Panc1 (cell line): ENCODE data around the gene CSTPP1. TPM values are rescaled to one million over a fixed set of nuclear protein-coding genes. Genes with fewer than 3 reads are reported as not detected.

ENCODE experiments used
- ATAC-seq: fragments of 200-7000 bp; cut with Tn5 transposase; 2 replicates; pipeline ENCODE4 v1.9.1; 2020; ENCODE audit warnings: mild to moderate bottlenecking, moderate library complexity
- BruUV-seq: library from RNA; stranded (reverse); fragments of 400-500 nt; replicated peaks from 2 replicates; lab custom pipeline; 2021; lab: Mats Ljungman, UMichigan
- CTCF ChIA-PET: fragments of 300-600 bp; sonication (Branson Sonifier 250); formaldehyde crosslinking; loops from one replicate; lab custom pipeline; 2022; ENCODE audit warnings: antibody characterized with exemption; lab: Charles Lee
- POLR2A ChIA-PET: fragments of 300-600 bp; sonication (Branson Sonifier 250); formaldehyde crosslinking; loops from one replicate; lab custom pipeline; 2022; ENCODE audit warnings: antibody characterized with exemption; lab: Charles Lee
- DNase-seq: peaks from one replicate; pipeline ENCODE4 v3.0.0-alpha.2; 2010; ENCODE audit warnings: low read depth, low spot score
- H3K27ac ChIP-seq: 2 replicates; pipeline ENCODE4 v1.5.1; 2011; ENCODE audit warnings: mild to moderate bottlenecking, low read length, inconsistent platforms
- H3K27me3 ChIP-seq: fragments of 200-500 bp; sonication (Bioruptor generic); 2 replicates; pipeline ENCODE4 v1.6.0; 2014; ENCODE audit warnings: low read length, inconsistent platforms; ENCODE audit not compliant: control insufficient read depth, insufficient read depth
- H3K36me3 ChIP-seq: fragments of 200-500 bp; sonication (Bioruptor generic); 2 replicates; pipeline ENCODE4 v1.5.1; 2014; ENCODE audit warnings: inconsistent platforms, mild to moderate bottlenecking, low read length, moderate library complexity; ENCODE audit not compliant: control insufficient read depth, insufficient read depth
- H3K4me1 ChIP-seq: 2 replicates; pipeline ENCODE4 v1.5.1; 2011; ENCODE audit warnings: inconsistent platforms, mild to moderate bottlenecking, low read length, moderate library complexity; ENCODE audit not compliant: control insufficient read depth, insufficient read depth
- H3K4me3 ChIP-seq, 2 experiments: 2 replicates each; pipeline ENCODE4 v1.5.1; 2011 to 2012; ENCODE audit warnings: low read depth in 2 of 2, low read length in 2 of 2, mild to moderate bottlenecking in 2 of 2, inconsistent platforms in 1 of 2, moderate library complexity in 1 of 2
- H3K9me3 ChIP-seq: fragments of 200-500 bp; sonication (Bioruptor generic); 2 replicates; pipeline ENCODE4 v1.5.1; 2014; ENCODE audit warnings: low read depth, mild to moderate bottlenecking, inconsistent platforms, low read length, moderate library complexity; ENCODE audit not compliant: control insufficient read depth, insufficient read depth
- CTCF ChIP-seq: fragments of 450-650 bp; IDR thresholded peaks from 2 replicates; pipeline ENCODE4 v1.5.1; 2017; ENCODE audit warnings: mild to moderate bottlenecking
- POLR2AphosphoS5 ChIP-seq: IDR thresholded peaks from 2 replicates; pipeline ENCODE4 v1.6.1; 2012; ENCODE audit warnings: mild to moderate bottlenecking, low read depth, low read length, moderate library complexity
- SIN3A ChIP-seq: IDR thresholded peaks from 2 replicates; pipeline ENCODE4 v1.6.1; 2012; ENCODE audit warnings: low read depth, mild to moderate bottlenecking, low read length, moderate library complexity, borderline replicate concordance; ENCODE audit not compliant: insufficient read depth
- TCF7L2 ChIP-seq: IDR thresholded peaks from 2 replicates; pipeline ENCODE4 v1.6.1; 2011; ENCODE audit warnings: mild to moderate bottlenecking, low read depth, low read length, inconsistent platforms
- in situ Hi-C: cut with HindIII; loops from 2 replicates; pipeline ENCODE4 v1.10.0; 2016; ENCODE audit warnings: low sequenced_read_pairs, low pct_unique_long_range_greater_than_20kb
- intact Hi-C: fragments of 100-400 bp; cut with micrococcal nuclease; formaldehyde crosslinking; loops from one replicate; pipeline ENCODE4 v1.10.0; 2022; ENCODE audit not compliant: unreplicated experiment
- total RNA-seq: library from RNA; stranded (reverse); gene quantifications from one replicate; pipeline ENCODE4 v1.2.1, GENCODE V29; 2021; ENCODE audit not compliant: unreplicated experiment
- TF ChIP-seq, protein P1 (sequence below), 2 experiments: IDR thresholded peaks; 2 replicates each; pipeline ENCODE4 v1.6.1; 2011 to 2012; ENCODE audit warnings: low read depth in 2 of 2, control low read depth in 1 of 2, low read length in 1 of 2, mild to moderate bottlenecking in 1 of 2, moderate library complexity in 1 of 2; ENCODE audit not compliant: insufficient read depth in 1 of 2

Gene CSTPP1
- total RNA-seq, 1 experiment from 2014 or later: 29.0 TPM

DNA sequence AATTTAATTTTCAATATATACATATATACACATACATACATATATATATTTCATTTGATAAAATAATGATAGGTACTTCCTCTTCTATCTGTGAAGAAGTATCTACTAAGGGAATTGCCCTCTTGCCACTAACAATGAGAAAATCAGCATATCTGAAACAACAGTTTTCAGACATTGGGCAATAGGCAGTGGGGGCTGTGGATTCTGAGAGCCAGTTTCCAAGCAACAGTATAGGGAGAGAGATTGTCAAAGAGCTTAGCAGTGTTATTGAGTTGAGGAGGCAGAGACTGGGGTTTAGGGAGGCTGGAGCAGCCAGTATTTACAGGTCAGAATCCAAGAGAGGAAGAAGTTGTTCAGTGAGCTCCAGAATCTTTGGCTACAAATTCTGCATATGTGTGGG is 120.8 kb downstream of the CSTPP1 start:
- in situ Hi-C loops: no loop called here
- no TSS peak for BruUV-seq
- CTCF ChIA-PET: no interaction called here

GRCh38 chr11:47060807-47061206 is 124.2 kb downstream of the CSTPP1 start:
- no peak overlapping the region for H3K27ac ChIP-seq
- ATAC-seq (no peak), DNase-seq (no peak)
- ChIA-PET POLR2A (no interaction called here), CTCF (no interaction called here)
- no peaks in the 10 kb centered on the region for H3K9me3 ChIP-seq
- H3K27me3 ChIP-seq: no peaks in the 10 kb centered on the region
- no peak for TF ChIP-seq TCF7L2
- no peak for TF ChIP-seq POLR2AphosphoS5
- TF ChIP-seq, protein P1, sequence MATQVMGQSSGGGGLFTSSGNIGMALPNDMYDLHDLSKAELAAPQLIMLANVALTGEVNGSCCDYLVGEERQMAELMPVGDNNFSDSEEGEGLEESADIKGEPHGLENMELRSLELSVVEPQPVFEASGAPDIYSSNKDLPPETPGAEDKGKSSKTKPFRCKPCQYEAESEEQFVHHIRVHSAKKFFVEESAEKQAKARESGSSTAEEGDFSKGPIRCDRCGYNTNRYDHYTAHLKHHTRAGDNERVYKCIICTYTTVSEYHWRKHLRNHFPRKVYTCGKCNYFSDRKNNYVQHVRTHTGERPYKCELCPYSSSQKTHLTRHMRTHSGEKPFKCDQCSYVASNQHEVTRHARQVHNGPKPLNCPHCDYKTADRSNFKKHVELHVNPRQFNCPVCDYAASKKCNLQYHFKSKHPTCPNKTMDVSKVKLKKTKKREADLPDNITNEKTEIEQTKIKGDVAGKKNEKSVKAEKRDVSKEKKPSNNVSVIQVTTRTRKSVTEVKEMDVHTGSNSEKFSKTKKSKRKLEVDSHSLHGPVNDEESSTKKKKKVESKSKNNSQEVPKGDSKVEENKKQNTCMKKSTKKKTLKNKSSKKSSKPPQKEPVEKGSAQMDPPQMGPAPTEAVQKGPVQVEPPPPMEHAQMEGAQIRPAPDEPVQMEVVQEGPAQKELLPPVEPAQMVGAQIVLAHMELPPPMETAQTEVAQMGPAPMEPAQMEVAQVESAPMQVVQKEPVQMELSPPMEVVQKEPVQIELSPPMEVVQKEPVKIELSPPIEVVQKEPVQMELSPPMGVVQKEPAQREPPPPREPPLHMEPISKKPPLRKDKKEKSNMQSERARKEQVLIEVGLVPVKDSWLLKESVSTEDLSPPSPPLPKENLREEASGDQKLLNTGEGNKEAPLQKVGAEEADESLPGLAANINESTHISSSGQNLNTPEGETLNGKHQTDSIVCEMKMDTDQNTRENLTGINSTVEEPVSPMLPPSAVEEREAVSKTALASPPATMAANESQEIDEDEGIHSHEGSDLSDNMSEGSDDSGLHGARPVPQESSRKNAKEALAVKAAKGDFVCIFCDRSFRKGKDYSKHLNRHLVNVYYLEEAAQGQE (IDR thresholded peaks at IDR 0.05; ENCODE audit: insufficient read depth in 1 of 2, low read depth in 2 of 2, low read length in 1 of 2): no peak
- no peak for TF ChIP-seq SIN3A
- no peak for TF ChIP-seq CTCF
- H3K36me3 ChIP-seq: no peaks in the 10 kb centered on the region
- intact Hi-C loops (no loop called here), in situ Hi-C loops (no loop called here)
- BruUV-seq: no TSS peak
- no peaks in the 10 kb centered on the region for H3K4me1 ChIP-seq
- no peak overlapping the region for H3K4me3 ChIP-seq

More for the DNA sequence above, 120.8 kb downstream of the CSTPP1 start:
- Histone ChIP-seq H3K4me3 (no peak overlapping the region), H3K4me1 (no peaks in the 10 kb centered on the region), H3K27ac (no peak overlapping the region), H3K9me3 (no peaks in the 10 kb centered on the region), H3K27me3 (no peaks in the 10 kb centered on the region), H3K36me3 (no peaks in the 10 kb centered on the region)
- ATAC-seq (no peak), DNase-seq (no peak)
- TF ChIP-seq, protein P1 (IDR thresholded peaks at IDR 0.05; ENCODE audit: insufficient read depth in 1 of 2, low read depth in 2 of 2, low read length in 1 of 2): no peak
- TF ChIP-seq POLR2AphosphoS5: no peak
- intact Hi-C loops: no loop called here
- POLR2A ChIA-PET: interaction anchor here (0.5 kb wide), 1 partner anchor 932 kb away, joined by 3 read pairs; no protein-coding TSS in a partner anchor
